Naive thymus-derived CD4-positive, alpha-beta T cell (primary cell): ENCODE measurements around the gene ADAMTS8. TPM values are rescaled to one million over a fixed set of nuclear protein-coding genes. Genes with fewer than 3 reads are reported as not detected.

ENCODE experiments used
- ATAC-seq: fragments of 150-1000 bp; cut with Tn5 transposase; 2 replicates; pipeline ENCODE4 v1.10.0; 2021; ENCODE audit warnings: mild to moderate bottlenecking, moderate library complexity
- CTCF ChIA-PET: fragments of 350-600 bp; sonication (Branson Sonifier 250); formaldehyde crosslinking; loops from one replicate; lab custom pipeline; 2021; ENCODE audit warnings: antibody characterized with exemption; lab: Charles Lee
- POLR2A ChIA-PET: fragments of 350-600 bp; sonication (Branson Sonifier 250); formaldehyde crosslinking; loops from one replicate; lab custom pipeline; 2021; ENCODE audit warnings: antibody characterized with exemption, inconsistent platforms; lab: Charles Lee
- DNase-seq, 9 donors: peaks; one replicate each; pipeline versions ENCODE4 v3.0.0 to v3.0.0-alpha.2; 2020 to 2022; ENCODE audit warnings: mixed read lengths in 1 of 9
- H3K27ac ChIP-seq: one replicate; pipeline ENCODE4 v1.7.0; 2013; ENCODE audit warnings: mild to moderate bottlenecking, low read depth, low read length, moderate library complexity
- H3K27me3 ChIP-seq, 2 donors: one replicate each; pipeline ENCODE4 v1.7.0; 2013; ENCODE audit warnings: low read length in 2 of 2, mild to moderate bottlenecking in 2 of 2, moderate library complexity in 2 of 2; ENCODE audit not compliant: control insufficient read depth in 2 of 2, insufficient read depth in 2 of 2
- H3K36me3 ChIP-seq, 3 experiments: 1 replicate in 2 of 3; 2 replicates in 1 of 3; pipeline ENCODE4 v1.7.0; 2013; ENCODE audit warnings: low read length in 3 of 3, mild to moderate bottlenecking in 3 of 3, moderate library complexity in 1 of 3; ENCODE audit not compliant: insufficient read depth in 3 of 3, control insufficient read depth in 2 of 3
- H3K4me1 ChIP-seq, 2 donors: one replicate each; pipeline ENCODE4 v1.7.0; 2013; ENCODE audit warnings: low read length in 2 of 2, mild to moderate bottlenecking in 2 of 2, moderate library complexity in 1 of 2; ENCODE audit not compliant: control insufficient read depth in 2 of 2, insufficient read depth in 2 of 2
- H3K4me3 ChIP-seq: 2 replicates; pipeline ENCODE4 v1.7.0; 2013; ENCODE audit warnings: mild to moderate bottlenecking, low read length
- H3K9me3 ChIP-seq, 3 experiments: 1 replicate in 2 of 3; 2 replicates in 1 of 3; pipeline ENCODE4 v1.7.0; 2013; ENCODE audit warnings: low read length in 3 of 3; ENCODE audit not compliant: control insufficient read depth in 2 of 3
- H3K27ac Mint-ChIP-seq, 9 donors: one replicate each; pipeline ENCODE4 v1.8.0; 2020 to 2022; ENCODE audit warnings: mixed read lengths in 9 of 9, mild to moderate bottlenecking in 8 of 9, moderate library complexity in 5 of 9, inconsistent platforms in 2 of 9
- H3K27me3 Mint-ChIP-seq, 5 donors: one replicate each; pipeline ENCODE4 v1.8.0; 2021 to 2022; ENCODE audit warnings: mixed read lengths in 5 of 5, mild to moderate bottlenecking in 1 of 5
- H3K36me3 Mint-ChIP-seq, 5 donors: one replicate each; pipeline ENCODE4 v1.8.0; 2020 to 2022; ENCODE audit warnings: mixed read lengths in 5 of 5, mild to moderate bottlenecking in 3 of 5, inconsistent platforms in 1 of 5
- H3K4me1 Mint-ChIP-seq, 7 donors: one replicate each; pipeline ENCODE4 v1.8.0; 2020 to 2022; ENCODE audit warnings: mixed read lengths in 7 of 7, mild to moderate bottlenecking in 3 of 7, inconsistent platforms in 1 of 7
- H3K4me3 Mint-ChIP-seq, 10 donors: one replicate each; pipeline ENCODE4 v1.8.0; 2020 to 2022; ENCODE audit warnings: mild to moderate bottlenecking in 10 of 10, mixed read lengths in 10 of 10, moderate library complexity in 6 of 10, inconsistent platforms in 2 of 10
- H3K9me3 Mint-ChIP-seq, 11 donors: one replicate each; pipeline ENCODE4 v1.8.0; 2020 to 2022; ENCODE audit warnings: mixed read lengths in 11 of 11, mild to moderate bottlenecking in 4 of 11, inconsistent platforms in 1 of 11, moderate library complexity in 1 of 11
- intact Hi-C, 2 donors: fragments of 100-400 bp; cut with micrococcal nuclease; formaldehyde crosslinking; loops; one replicate each; pipeline ENCODE4 v1.15.1; 2023
- polyA plus RNA-seq, 2 donors: library from polyadenylated mRNA; unstranded; fragments of 300-500 nt; fragmentation: Illumina TruSeq; gene quantifications; one replicate each; pipeline ENCODE4 v1.2.3, GENCODE V29; 2021
- total RNA-seq, 6 experiments: library from RNA in 5 of 6; stranded (reverse) in 5 of 6; gene quantifications; 1 replicate in 5 of 6; 2 replicates in 1 of 6; pipeline ENCODE4 v1.2.3 and lab custom pipeline; 2021 to 2026

ADAMTS8 gene
- total and polyA plus RNA-seq, 7 experiments from 2014 or later: not detected

- POLR2A ChIA-PET: no interaction called here
- H3K27ac ChIP-seq: no peak overlapping the region
- Mint-ChIP-seq H3K27me3 (peaks cover 0 to 14% (median 9%) of the 10 kb centered on the region in 5 donors), H3K4me3 (no peak overlapping the region), H3K36me3 (no peaks in the 10 kb centered on the region), H3K27ac (no peak overlapping the region), H3K4me1 (peaks cover 0 to 2% (median 0%) of the 10 kb centered on the region in 7 donors), H3K9me3 (peaks cover 0 to 2% (median 0%) of the 10 kb centered on the region in 11 donors)
- no peaks in the 10 kb centered on the region for H3K27me3 ChIP-seq
- H3K9me3 ChIP-seq: no peaks in the 10 kb centered on the region
- H3K4me3 ChIP-seq: no peak overlapping the region
- no peaks in the 10 kb centered on the region for H3K4me1 ChIP-seq
- CTCF ChIA-PET: no interaction called here
- H3K36me3 ChIP-seq: no peaks in the 10 kb centered on the region
- ATAC-seq (no peak), DNase-seq (no peak)
- intact Hi-C loops: no loop called here
These were observed 12.5 kb downstream of the ADAMTS8 start for GRCh38 chr11:130415731-130416529.

- Mint-ChIP-seq H3K36me3 (no peaks in the 10 kb centered on the region), H3K9me3 (peaks cover 0 to 2% (median 0%) of the 10 kb centered on the region in 11 donors), H3K27ac (peak overlapping the region in 1 of 9 donors; percentile 13), H3K4me1 (no peaks in the 10 kb centered on the region), H3K4me3 (no peak overlapping the region), H3K27me3 (peaks cover 0 to 20% (median 10%) of the 10 kb centered on the region in 5 donors)
- ATAC-seq: no peak
- Histone ChIP-seq H3K4me3 (no peak overlapping the region), H3K27ac (no peak overlapping the region), H3K36me3 (no peaks in the 10 kb centered on the region), H3K9me3 (no peaks in the 10 kb centered on the region), H3K4me1 (no peaks in the 10 kb centered on the region), H3K27me3 (no peaks in the 10 kb centered on the region)
- intact Hi-C loops: no loop called here
- ChIA-PET CTCF (no interaction called here), POLR2A (no interaction called here)
- no peak for DNase-seq
These were observed 14.0 kb downstream of the ADAMTS8 start for GRCh38 chr11:130414107-130415080.

GRCh38 chr11:130413405-130414106 lies 14.9 kb downstream of the ADAMTS8 start:
- Mint-ChIP-seq H3K27ac (no peak overlapping the region), H3K36me3 (no peaks in the 10 kb centered on the region), H3K4me3 (no peak overlapping the region), H3K9me3 (peaks cover 0 to 2% (median 0%) of the 10 kb centered on the region in 11 donors), H3K27me3 (peaks cover 0 to 22% (median 10%) of the 10 kb centered on the region in 5 donors), H3K4me1 (no peaks in the 10 kb centered on the region)
- H3K9me3 ChIP-seq: no peaks in the 10 kb centered on the region
- no peak overlapping the region for H3K27ac ChIP-seq
- intact Hi-C loops: no loop called here
- POLR2A ChIA-PET: no interaction called here
- DNase-seq (no peak), ATAC-seq (no peak)
- no peaks in the 10 kb centered on the region for H3K36me3 ChIP-seq
- no peaks in the 10 kb centered on the region for H3K4me1 ChIP-seq
- no peak overlapping the region for H3K4me3 ChIP-seq
- no peaks in the 10 kb centered on the region for H3K27me3 ChIP-seq
- CTCF ChIA-PET: no interaction called here

GRCh38 chr11:130411223-130411622 lies 17.2 kb downstream of the ADAMTS8 start:
- Histone ChIP-seq H3K27ac (no peak overlapping the region), H3K4me1 (no peaks in the 10 kb centered on the region), H3K36me3 (no peaks in the 10 kb centered on the region), H3K27me3 (no peaks in the 10 kb centered on the region), H3K9me3 (no peaks in the 10 kb centered on the region), H3K4me3 (no peak overlapping the region)
- H3K27ac Mint-ChIP-seq: no peak overlapping the region
- H3K4me1 Mint-ChIP-seq: no peaks in the 10 kb centered on the region
- H3K9me3 Mint-ChIP-seq: peaks cover 0 to 2% (median 0%) of the 10 kb centered on the region in 11 donors
- DNase-seq (no peak), ATAC-seq (no peak)
- POLR2A ChIA-PET: no interaction called here
- intact Hi-C loops: no loop called here
- H3K36me3 Mint-ChIP-seq: no peaks in the 10 kb centered on the region
- peaks cover 0 to 22% (median 10%) of the 10 kb centered on the region in 5 donors for H3K27me3 Mint-ChIP-seq
- no peak overlapping the region for H3K4me3 Mint-ChIP-seq
- CTCF ChIA-PET: no interaction called here

GRCh38 chr11:130409594-130410388 lies 18.6 kb downstream of the ADAMTS8 start:
- CTCF ChIA-PET: interaction anchor here (0.8 kb wide), 1 partner anchor 405 kb away, joined by 3 read pairs; no protein-coding TSS in a partner anchor
- Mint-ChIP-seq H3K36me3 (no peaks in the 10 kb centered on the region), H3K4me3 (no peak overlapping the region), H3K4me1 (no peaks in the 10 kb centered on the region), H3K27me3 (peaks cover 0 to 22% (median 7%) of the 10 kb centered on the region in 5 donors), H3K27ac (no peak overlapping the region), H3K9me3 (peaks cover 0 to 2% (median 0%) of the 10 kb centered on the region in 11 donors)
- H3K4me1 ChIP-seq: no peaks in the 10 kb centered on the region
- intact Hi-C loops: no loop called here
- H3K27ac ChIP-seq: no peak overlapping the region
- no peak overlapping the region for H3K4me3 ChIP-seq
- no peaks in the 10 kb centered on the region for H3K36me3 ChIP-seq
- no peaks in the 10 kb centered on the region for H3K27me3 ChIP-seq
- no peak for ATAC-seq
- no peaks in the 10 kb centered on the region for H3K9me3 ChIP-seq
- DNase-seq: no peak
- POLR2A ChIA-PET: no interaction called here

- Histone ChIP-seq H3K27me3 (no peaks in the 10 kb centered on the region), H3K9me3 (no peaks in the 10 kb centered on the region), H3K4me3 (no peak overlapping the region), H3K27ac (no peak overlapping the region), H3K4me1 (no peaks in the 10 kb centered on the region), H3K36me3 (no peaks in the 10 kb centered on the region)
- H3K9me3 Mint-ChIP-seq: no peaks in the 10 kb centered on the region
- ChIA-PET POLR2A (no interaction called here), CTCF (no interaction called here)
- ATAC-seq: no peak
- no peak overlapping the region for H3K4me3 Mint-ChIP-seq
- H3K4me1 Mint-ChIP-seq: no peaks in the 10 kb centered on the region
- no peak overlapping the region for H3K27ac Mint-ChIP-seq
- H3K36me3 Mint-ChIP-seq: no peaks in the 10 kb centered on the region
- H3K27me3 Mint-ChIP-seq: peaks cover 0 to 22% (median 4%) of the 10 kb centered on the region in 5 donors
- DNase-seq: no peak
- intact Hi-C loops: no loop called here
These were observed 19.5 kb downstream of the ADAMTS8 start for GRCh38 chr11:130408901-130409300.
